Neutrophil (primary cell): ENCODE results near the gene PITPNC1.
"Not testable (repeated sequence)": the region's sequence is repeated elsewhere in the genome, so short reads cannot be mapped to it uniquely, and the experiment has no call there.

Experiments
- H3K27ac ChIP-seq: fragments of 200-600 bp; sonication (generic); 2 replicates; pipeline ENCODE4 v1.5.1; 2016; ENCODE audit warnings: mild to moderate bottlenecking, moderate library complexity
- H3K27me3 ChIP-seq: fragments of 200-600 bp; sonication (generic); 2 replicates; pipeline ENCODE4 v1.6.0; 2016; ENCODE audit warnings: mild to moderate bottlenecking
- H3K36me3 ChIP-seq: fragments of 200-600 bp; sonication (generic); 2 replicates; pipeline ENCODE4 v1.5.1; 2017
- H3K4me1 ChIP-seq, 2 experiments: fragments of 200-600 bp in 1 of 2; sonication (generic) in 1 of 2; 1 replicate in 1 of 2; 2 replicates in 1 of 2; pipeline versions ENCODE4 v1.5.1 to v1.6.1; 2013 to 2016; ENCODE audit warnings: low read depth in 1 of 2, low read length in 1 of 2, mild to moderate bottlenecking in 1 of 2, moderate library complexity in 1 of 2; ENCODE audit not compliant: control insufficient read depth in 1 of 2, insufficient read depth in 1 of 2
- H3K4me3 ChIP-seq, 2 experiments: fragments of 200-600 bp in 1 of 2; sonication (generic) in 1 of 2; 1 replicate in 1 of 2; 2 replicates in 1 of 2; pipeline ENCODE4 v1.5.1; 2013 to 2016; ENCODE audit warnings: low read depth in 1 of 2, low read length in 1 of 2, mild to moderate bottlenecking in 1 of 2, moderate library complexity in 1 of 2
- H3K9me3 ChIP-seq: fragments of 200-600 bp; sonication (generic); 2 replicates; pipeline ENCODE4 v1.5.1; 2016
- CTCF ChIP-seq: fragments of 200-600 bp; sonication (generic); IDR thresholded peaks from 2 replicates; pipeline ENCODE4 v1.5.1; 2016; ENCODE audit warnings: antibody characterized with exemption

PITPNC1 gene

GRCh38 chr17:67638871-67639270, 261.8 kb downstream of the PITPNC1 start:
- no peak for TF ChIP-seq CTCF
- Histone ChIP-seq H3K36me3 (no peaks in the 10 kb centered on the region), H3K4me1 (no peaks in the 10 kb centered on the region), H3K27ac (no peak overlapping the region), H3K4me3 (no peak overlapping the region), H3K27me3 (no peaks in the 10 kb centered on the region), H3K9me3 (no peaks in the 10 kb centered on the region)

- Histone ChIP-seq H3K27ac (no peak overlapping the region), H3K36me3 (no peaks in the 10 kb centered on the region), H3K4me1 (no peaks in the 10 kb centered on the region), H3K27me3 (no peaks in the 10 kb centered on the region), H3K9me3 (no peaks in the 10 kb centered on the region), H3K4me3 (no peak overlapping the region)
- TF ChIP-seq CTCF = no peak
These were observed 262.5 kb downstream of the PITPNC1 start for GRCh38 chr17:67639555-67639954.

- no peak for TF ChIP-seq CTCF
- H3K9me3 ChIP-seq = no peaks in the 10 kb centered on the region
- no peaks in the 10 kb centered on the region for H3K27me3 ChIP-seq
- H3K27ac ChIP-seq = no peak overlapping the region
- H3K4me3 ChIP-seq = no peak overlapping the region
- H3K4me1 ChIP-seq = no peaks in the 10 kb centered on the region
- H3K36me3 ChIP-seq = no peaks in the 10 kb centered on the region
These were observed 262.9 kb downstream of the PITPNC1 start for GRCh38 chr17:67639979-67640378.

- Histone ChIP-seq H3K9me3 (no peaks in the 10 kb centered on the region), H3K27ac (no peak overlapping the region), H3K27me3 (no peaks in the 10 kb centered on the region), H3K36me3 (no peaks in the 10 kb centered on the region), H3K4me3 (no peak overlapping the region), H3K4me1 (no peaks in the 10 kb centered on the region)
- TF ChIP-seq CTCF = no peak
These were observed 265.4 kb downstream of the PITPNC1 start for GRCh38 chr17:67642488-67642887.

GRCh38 chr17:67644061-67644460, 267.0 kb downstream of the PITPNC1 start:
- no peaks in the 10 kb centered on the region for H3K9me3 ChIP-seq
- H3K4me3 ChIP-seq = no peak overlapping the region
- no peaks in the 10 kb centered on the region for H3K4me1 ChIP-seq
- H3K36me3 ChIP-seq = no peaks in the 10 kb centered on the region
- no peak overlapping the region for H3K27ac ChIP-seq
- H3K27me3 ChIP-seq = no peaks in the 10 kb centered on the region
- TF ChIP-seq CTCF = no peak

GRCh38 chr17:67645195-67645594, 268.1 kb downstream of the PITPNC1 start:
- H3K4me1 ChIP-seq, H3K9me3 ChIP-seq, H3K27me3 ChIP-seq, H3K27ac ChIP-seq, H3K36me3 ChIP-seq, H3K4me3 ChIP-seq: not testable (repeated sequence)
